GM10248 (cell line): ENCODE data around the gene HSD17B13.

ENCODE experiments used
- CTCF ChIA-PET: fragments of 300-600 bp; sonication (Branson Sonifier 250); formaldehyde crosslinking; extraction: SDS; loops from one replicate; lab custom pipeline; 2021; ENCODE audit warnings: antibody characterized with exemption; lab: Yijun Ruan, JAX
- POLR2A ChIA-PET: fragments of 350-650 bp; sonication (Branson Sonifier 250); formaldehyde crosslinking; extraction: SDS; loops from one replicate; lab custom pipeline; 2020; ENCODE audit warnings: antibody characterized with exemption; lab: Yijun Ruan, JAX
- DNase-seq: peaks from one replicate; pipeline ENCODE4 v3.0.0; 2012; ENCODE audit errors: extremely low spot score
- TF ChIP-seq, protein P1 (sequence below): IDR thresholded peaks from 2 replicates; pipeline ENCODE4 v1.5.1; 2012; ENCODE audit warnings: mild to moderate bottlenecking, low read depth; ENCODE audit errors: extremely low read depth, missing control alignments, control extremely low read depth

Gene HSD17B13

DNA sequence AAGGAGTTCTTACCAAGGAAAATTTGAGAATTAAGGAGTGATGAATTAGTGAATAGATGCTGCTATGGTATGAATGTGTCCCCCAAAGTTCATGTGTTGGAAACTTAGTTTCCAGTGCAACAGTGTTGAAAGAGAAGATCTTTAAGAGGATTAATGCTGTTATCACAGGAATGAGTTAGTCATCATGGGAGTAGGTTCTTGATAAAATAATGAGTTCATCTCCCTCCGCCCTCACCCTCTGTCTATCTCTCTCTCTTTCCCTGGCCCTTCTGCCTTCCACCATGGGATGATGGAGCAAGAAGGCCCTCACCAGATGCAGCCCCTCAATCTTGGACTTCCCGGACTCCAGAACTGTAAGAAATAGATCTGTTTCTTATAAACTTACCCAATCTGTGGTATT is 64.0 kb downstream of the HSD17B13 start:
- CTCF ChIA-PET, result interaction anchor here (1.4 kb wide), 1 partner anchor 23 kb away, joined by 3 read pairs; no protein-coding TSS in a partner anchor
- DNase-seq, result no peak
- TF ChIP-seq, protein P1, sequence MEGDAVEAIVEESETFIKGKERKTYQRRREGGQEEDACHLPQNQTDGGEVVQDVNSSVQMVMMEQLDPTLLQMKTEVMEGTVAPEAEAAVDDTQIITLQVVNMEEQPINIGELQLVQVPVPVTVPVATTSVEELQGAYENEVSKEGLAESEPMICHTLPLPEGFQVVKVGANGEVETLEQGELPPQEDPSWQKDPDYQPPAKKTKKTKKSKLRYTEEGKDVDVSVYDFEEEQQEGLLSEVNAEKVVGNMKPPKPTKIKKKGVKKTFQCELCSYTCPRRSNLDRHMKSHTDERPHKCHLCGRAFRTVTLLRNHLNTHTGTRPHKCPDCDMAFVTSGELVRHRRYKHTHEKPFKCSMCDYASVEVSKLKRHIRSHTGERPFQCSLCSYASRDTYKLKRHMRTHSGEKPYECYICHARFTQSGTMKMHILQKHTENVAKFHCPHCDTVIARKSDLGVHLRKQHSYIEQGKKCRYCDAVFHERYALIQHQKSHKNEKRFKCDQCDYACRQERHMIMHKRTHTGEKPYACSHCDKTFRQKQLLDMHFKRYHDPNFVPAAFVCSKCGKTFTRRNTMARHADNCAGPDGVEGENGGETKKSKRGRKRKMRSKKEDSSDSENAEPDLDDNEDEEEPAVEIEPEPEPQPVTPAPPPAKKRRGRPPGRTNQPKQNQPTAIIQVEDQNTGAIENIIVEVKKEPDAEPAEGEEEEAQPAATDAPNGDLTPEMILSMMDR, result no peak
- POLR2A ChIA-PET, result no interaction called here

DNA sequence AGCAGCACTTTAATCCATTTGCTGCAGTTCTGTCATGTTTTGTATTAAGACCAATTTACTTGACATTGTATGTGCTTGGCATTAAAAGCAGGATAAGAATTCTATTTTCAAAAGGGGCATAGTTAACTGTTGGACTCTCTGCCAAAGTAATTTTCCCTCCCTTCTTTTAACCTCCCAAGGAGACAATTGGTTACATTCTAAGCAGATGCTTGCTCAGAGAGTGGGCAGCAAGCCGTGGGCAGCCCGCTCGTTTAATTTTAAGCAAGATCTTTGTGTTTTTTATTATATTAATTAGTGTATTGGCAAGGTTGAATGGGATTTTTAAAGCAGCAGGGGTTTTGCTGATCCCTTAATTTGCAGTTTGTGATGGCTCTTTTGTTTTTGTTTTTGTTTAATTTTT is 65.2 kb downstream of the HSD17B13 start:
- ChIA-PET CTCF (no interaction called here), POLR2A (no interaction called here)
- no peak for DNase-seq
- TF ChIP-seq, protein P1, result no peak

DNA sequence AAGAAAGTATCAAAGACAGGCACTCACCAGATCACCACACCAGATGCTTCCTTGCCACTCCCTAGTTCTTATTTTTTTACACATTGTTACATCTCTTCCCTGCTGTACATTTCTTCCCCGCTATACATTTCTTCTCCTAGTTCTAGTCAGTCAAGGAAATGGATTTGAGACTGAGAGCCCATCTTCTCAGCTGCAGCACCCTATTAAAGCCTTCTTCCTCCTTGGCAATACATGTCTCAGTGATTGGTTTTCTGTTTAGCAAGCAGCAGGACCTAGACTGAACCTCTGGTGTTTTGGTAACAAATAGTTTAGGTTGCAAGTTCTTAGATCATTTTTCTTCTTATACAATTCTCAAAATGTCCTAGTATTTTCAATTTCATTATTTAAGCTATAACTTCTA is 66.9 kb downstream of the HSD17B13 start:
- DNase-seq, result no peak
- TF ChIP-seq, protein P1, result no peak
- ChIA-PET CTCF (interaction anchor here (1.0 kb wide), 1 partner anchor 9 kb away, joined by 3 read pairs; no protein-coding TSS in a partner anchor), POLR2A (no interaction called here)
